Lower leg skin (tissue), 4 donors: ENCODE data around the gene JUP. TPM values are rescaled to one million over a fixed set of nuclear protein-coding genes. Genes with fewer than 3 reads are reported as not detected.

Source experiments
- DNase-seq, 2 donors: peaks; one replicate each; pipeline ENCODE4 v3.0.0-alpha.2; 2019; ENCODE audit warnings: low spot score in 2 of 2
- H3K4me3 ChIP-seq: fragments of 200-600 bp; sonication (generic); 2 replicates; pipeline ENCODE4 v1.5.1; 2017; ENCODE audit warnings: mild to moderate bottlenecking, low read depth; ENCODE audit not compliant: poor library complexity, severe bottlenecking
- POLR2A ChIP-seq, 2 donors: fragments of 450-650 bp; IDR thresholded peaks; one replicate each; pipeline ENCODE4 v1.6.1; 2016 to 2017; ENCODE audit warnings: antibody characterized with exemption in 2 of 2, mild to moderate bottlenecking in 1 of 2, moderate library complexity in 1 of 2
- WGBS, 2 donors: methylation state at CpG; one replicate each; pipeline ENCODE4 v1.1.5; 2018; 5-methylcytosine and 5-hydroxymethylcytosine counted together
- intact Hi-C: fragments of 100-400 bp; cut with DNase I; formaldehyde crosslinking; loops from one replicate; pipeline ENCODE4 v1.15.0; 2023; ENCODE audit warnings: low total_unique reads
- total RNA-seq, 4 donors: library from RNA; depleted of rRNA; stranded (reverse); fragments of >200 nt; gene quantifications; one replicate each; pipeline ENCODE4 v1.1.0, GENCODE V29; 2016
- TF ChIP-seq, protein P1 (sequence below), 3 donors: fragments of 450-650 bp; IDR thresholded peaks; one replicate each; pipeline ENCODE4 v1.5.1; 2016; ENCODE audit warnings: antibody characterized with exemption in 3 of 3, mild to moderate bottlenecking in 3 of 3, moderate library complexity in 2 of 3

The JUP gene
- total RNA-seq, 4 donors from 2014 or later, result 1,980 to 2,336 (median 2,116) TPM

DNA sequence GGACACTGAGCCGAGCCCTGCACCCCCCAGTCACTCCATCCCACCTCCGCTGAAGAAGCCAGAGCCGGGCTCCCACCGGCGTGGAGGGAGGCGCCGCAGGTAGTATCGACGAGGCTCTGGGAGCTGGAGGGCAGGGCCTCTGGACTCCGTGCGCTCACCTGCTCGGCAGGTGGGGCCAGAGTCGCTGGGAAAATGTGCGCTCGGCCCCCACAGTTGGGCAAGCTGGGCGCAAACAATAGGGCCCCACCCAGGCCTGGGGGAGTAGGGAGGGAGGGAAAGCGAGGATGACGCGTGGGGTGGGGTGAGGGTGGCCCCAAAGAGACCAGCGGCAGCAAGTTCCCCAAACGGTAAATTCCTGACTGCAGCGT is 668 bp downstream of the JUP start:
- TF ChIP-seq, protein P1, sequence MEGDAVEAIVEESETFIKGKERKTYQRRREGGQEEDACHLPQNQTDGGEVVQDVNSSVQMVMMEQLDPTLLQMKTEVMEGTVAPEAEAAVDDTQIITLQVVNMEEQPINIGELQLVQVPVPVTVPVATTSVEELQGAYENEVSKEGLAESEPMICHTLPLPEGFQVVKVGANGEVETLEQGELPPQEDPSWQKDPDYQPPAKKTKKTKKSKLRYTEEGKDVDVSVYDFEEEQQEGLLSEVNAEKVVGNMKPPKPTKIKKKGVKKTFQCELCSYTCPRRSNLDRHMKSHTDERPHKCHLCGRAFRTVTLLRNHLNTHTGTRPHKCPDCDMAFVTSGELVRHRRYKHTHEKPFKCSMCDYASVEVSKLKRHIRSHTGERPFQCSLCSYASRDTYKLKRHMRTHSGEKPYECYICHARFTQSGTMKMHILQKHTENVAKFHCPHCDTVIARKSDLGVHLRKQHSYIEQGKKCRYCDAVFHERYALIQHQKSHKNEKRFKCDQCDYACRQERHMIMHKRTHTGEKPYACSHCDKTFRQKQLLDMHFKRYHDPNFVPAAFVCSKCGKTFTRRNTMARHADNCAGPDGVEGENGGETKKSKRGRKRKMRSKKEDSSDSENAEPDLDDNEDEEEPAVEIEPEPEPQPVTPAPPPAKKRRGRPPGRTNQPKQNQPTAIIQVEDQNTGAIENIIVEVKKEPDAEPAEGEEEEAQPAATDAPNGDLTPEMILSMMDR (IDR thresholded peaks at IDR 0.05), result no peak
- TF ChIP-seq POLR2A (IDR thresholded peaks at IDR 0.05), result no peak
- peak; percentile 82 to 95 for DNase-seq
- 0 to 2% methylated on average over 17 to 20 of the region's 22 CpGs for WGBS, 2 donors
- intact Hi-C loops, result no loop called here
- H3K4me3 ChIP-seq, result peak overlapping the region; percentile 53

DNA sequence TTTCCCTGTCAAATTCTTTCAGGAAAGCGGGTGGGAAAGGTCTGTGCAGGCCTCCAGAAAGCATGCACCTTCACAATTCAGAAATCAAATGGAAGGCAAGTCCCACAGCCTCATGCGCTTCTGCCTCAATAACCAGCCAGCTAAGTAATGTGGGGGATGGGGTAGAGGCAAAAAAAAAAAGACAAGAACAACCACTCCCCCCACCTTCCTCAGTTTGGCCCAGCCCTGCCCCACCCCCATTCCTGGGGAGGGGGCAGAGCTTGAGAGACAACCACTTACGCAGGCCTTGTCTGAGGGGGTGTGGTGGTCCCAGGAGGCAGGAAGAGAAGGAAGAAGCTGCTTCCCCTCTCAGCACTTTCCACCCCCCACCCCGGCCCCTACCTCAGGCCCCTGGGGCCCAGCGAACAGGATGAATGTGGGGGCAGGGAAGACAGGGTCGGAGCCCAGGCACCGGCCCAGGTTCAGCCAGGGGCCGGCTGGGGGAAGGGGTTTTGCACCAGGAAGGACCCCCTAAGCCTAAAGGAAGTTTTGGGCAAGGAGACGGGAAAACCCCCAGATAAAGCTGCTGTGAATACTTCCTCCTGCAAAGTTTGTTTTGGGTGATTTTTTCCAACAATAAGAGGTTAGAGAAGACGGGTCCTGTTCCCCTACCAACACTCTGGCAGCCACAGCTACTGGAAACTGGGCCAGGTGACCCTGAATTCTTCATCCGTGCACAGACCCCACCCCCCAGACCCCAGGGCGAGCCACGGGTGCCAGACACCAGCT is 1.2 kb downstream of the JUP start:
- intact Hi-C loops, result no loop called here
- DNase-seq, result no peak
- WGBS, 2 donors, result 9 to 16% methylated on average over 11 to 13 of the region's 13 CpGs
- TF ChIP-seq, protein P1 (IDR thresholded peaks at IDR 0.05), result no peak
- TF ChIP-seq POLR2A (IDR thresholded peaks at IDR 0.05), result no peak
- H3K4me3 ChIP-seq, result peak overlapping the region; percentile 53

DNA sequence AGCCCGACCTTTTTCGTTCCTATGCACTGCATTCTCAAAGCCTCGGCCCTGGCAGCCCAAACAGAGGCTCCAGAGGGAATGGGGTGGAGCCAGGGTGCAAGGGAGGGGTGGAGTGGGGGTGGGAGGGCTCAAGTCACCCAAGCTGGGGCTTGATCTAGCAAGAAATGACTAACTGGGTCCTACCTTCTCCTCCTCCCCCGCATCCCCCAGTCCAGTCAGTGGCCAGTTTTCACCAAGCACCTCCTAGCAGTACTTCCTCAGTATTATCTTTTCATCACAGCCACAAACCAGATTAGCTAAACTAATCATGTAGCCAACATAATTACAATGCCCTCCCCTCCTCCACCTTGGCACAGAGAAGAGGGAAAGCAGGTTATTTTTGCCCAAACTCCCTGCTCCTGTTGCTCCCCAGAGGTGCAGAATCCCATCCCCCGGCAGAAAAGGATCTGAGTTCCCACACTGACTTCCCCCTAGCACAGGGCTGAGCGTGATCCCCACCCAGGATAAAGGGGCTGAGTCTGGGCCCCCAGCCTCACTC is 2.2 kb downstream of the JUP start:
- no peak overlapping the region for H3K4me3 ChIP-seq
- TF ChIP-seq POLR2A (IDR thresholded peaks at IDR 0.05), result no peak
- TF ChIP-seq, protein P1 (IDR thresholded peaks at IDR 0.05), result no peak
- WGBS, 2 donors, result 25 to 27% methylated on average over 6 of the region's 6 CpGs
- intact Hi-C loops, result no loop called here
- DNase-seq, result no peak

DNA sequence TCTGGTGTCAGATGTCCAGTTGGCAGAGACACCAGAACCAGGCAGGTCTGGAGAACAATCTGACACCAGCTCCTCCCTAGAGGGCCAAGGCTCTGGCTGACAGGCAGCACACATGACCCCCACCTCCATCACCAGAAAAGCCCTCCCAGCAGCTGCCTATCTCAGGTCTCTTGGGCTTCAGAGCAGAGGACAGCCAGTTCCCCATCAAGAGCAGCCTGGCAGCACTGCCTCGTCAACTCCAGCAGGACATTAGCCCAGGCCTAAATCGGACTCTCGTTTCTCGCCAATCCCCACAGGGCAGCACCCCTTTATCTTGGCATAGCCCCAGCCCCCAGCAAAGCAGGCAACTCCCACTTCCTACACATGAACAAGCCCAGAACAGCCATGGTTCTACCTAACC is 4.4 kb downstream of the JUP start:
- intact Hi-C loops, result no loop called here
- no peak overlapping the region for H3K4me3 ChIP-seq
- WGBS, 2 donors, result 21 to 26% methylated on average over 4 of the region's 4 CpGs
- TF ChIP-seq, protein P1 (IDR thresholded peaks at IDR 0.05), result no peak
- TF ChIP-seq POLR2A (IDR thresholded peaks at IDR 0.05), result no peak
- DNase-seq, result no peak

DNA sequence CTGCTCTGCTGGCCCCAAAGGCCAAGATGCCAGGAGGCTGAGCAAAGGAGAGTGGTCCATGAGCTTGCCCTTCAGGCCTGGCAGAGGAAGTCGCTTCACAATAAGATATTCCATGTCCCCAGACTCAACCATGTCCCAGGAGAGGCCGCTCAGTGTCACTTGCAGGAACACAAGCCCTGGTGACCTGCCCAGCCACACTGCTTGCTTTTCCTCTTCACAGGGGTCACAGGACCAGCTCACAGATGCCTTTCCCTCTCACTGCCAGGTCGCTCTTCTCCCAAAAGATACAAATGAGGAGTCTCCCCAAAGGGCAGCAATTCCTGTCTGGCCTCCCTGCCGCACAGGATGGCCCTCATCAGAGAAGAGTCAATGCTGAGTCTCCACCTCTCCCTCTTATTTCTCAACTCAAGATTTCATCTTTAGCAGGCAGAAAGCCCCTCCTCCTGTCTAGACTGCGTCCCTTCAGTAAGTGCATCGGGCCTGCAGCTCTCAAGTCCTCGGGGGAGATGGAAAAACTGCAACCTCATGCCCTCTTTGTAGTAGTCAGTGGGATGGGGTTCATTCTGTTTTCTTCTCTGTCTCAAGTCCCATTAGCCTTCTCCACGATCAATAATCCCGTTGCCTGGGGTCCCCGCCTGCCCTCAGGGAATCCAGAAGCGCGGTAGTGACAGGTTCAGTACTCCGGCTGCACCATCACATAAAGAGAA is 5.0 kb downstream of the JUP start:
- 51 to 53% methylated on average over 13 of the region's 13 CpGs for WGBS, 2 donors
- TF ChIP-seq, protein P1 (IDR thresholded peaks at IDR 0.05), result no peak
- no peak for TF ChIP-seq POLR2A (IDR thresholded peaks at IDR 0.05)
- no peak for DNase-seq
- H3K4me3 ChIP-seq, result no peak overlapping the region
- intact Hi-C loops, result no loop called here
